Activated CD8-positive, alpha-beta memory T cell treated with anti-CD3 and anti-CD28 coated beads for 36 hours (primary cell): ENCODE data around the gene SAP30BP. TPM values are rescaled to one million over a fixed set of nuclear protein-coding genes. Genes with fewer than 3 reads are reported as not detected.

Experiments used
- CTCF ChIA-PET: fragments of 350-600 bp; sonication (Branson Sonifier 250); formaldehyde crosslinking; loops from one replicate; lab custom pipeline; 2021; ENCODE audit warnings: antibody characterized with exemption; lab: Charles Lee
- POLR2A ChIA-PET: fragments of 350-600 bp; sonication (Branson Sonifier 250); formaldehyde crosslinking; loops from one replicate; lab custom pipeline; 2021; ENCODE audit warnings: antibody characterized with exemption; lab: Charles Lee
- total RNA-seq, 2 experiments: library from RNA; stranded (reverse); gene quantifications; one replicate each; pipeline ENCODE4 v1.2.3, GENCODE V29; 2021

The SAP30BP gene
- total RNA-seq, 2 experiments from 2014 or later: 98.1 to 103 TPM

DNA sequence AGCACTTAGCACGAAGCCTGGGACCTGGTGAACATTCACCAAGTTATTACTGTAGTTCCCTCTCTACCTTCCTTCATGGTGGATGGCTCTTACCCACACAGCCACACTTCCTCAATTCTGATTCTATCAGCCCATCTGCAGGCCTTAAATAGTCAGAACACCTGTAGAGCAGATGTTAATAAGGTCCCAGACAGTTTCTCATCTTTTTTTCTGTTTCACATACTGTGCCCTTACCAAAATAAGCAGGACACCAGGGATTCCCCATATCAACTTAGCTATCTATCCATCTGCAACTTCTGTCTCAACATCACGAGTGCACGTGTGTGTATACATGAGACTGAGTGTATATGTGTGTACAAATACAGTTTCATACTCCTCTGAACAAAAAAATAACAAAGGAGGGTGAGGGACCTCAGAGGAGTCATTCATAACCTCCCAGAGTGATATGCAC is 3.0 kb upstream of the SAP30BP start:
- ChIA-PET CTCF (interaction anchor here (0.9 kb wide), 1 partner anchor 18 kb away, joined by 3 read pairs; a partner anchor contains a TSS), POLR2A (interaction anchor here (0.6 kb wide), 1 partner anchor 986 kb away, joined by 3 read pairs; no protein-coding TSS in a partner anchor)

DNA sequence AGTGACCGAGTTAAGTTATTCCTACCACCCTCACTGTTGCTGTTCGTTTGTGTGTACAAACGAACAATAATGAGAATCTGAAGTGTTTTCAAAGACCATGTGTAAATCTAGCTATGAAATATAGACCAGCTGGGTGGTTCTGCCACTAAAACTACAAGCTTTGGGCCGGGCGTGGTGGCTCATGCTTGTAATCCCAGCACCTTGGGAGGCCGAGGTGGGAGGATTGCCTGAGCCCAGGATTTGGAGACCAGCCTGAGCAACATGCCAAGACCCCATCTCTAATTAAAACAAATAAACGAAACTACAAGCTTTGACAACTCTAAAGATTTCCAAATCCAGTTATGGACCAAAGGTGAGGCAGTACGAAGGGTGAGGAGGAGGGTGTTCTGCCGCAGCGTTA is 1.2 kb upstream of the SAP30BP start:
- CTCF ChIA-PET: interaction anchor here (1.3 to 3.4 kb wide), 5 partner anchors 9 to 88 kb away, joined by 3 to 17 read pairs (median 5); a partner anchor contains a TSS
- POLR2A ChIA-PET: no interaction called here

DNA sequence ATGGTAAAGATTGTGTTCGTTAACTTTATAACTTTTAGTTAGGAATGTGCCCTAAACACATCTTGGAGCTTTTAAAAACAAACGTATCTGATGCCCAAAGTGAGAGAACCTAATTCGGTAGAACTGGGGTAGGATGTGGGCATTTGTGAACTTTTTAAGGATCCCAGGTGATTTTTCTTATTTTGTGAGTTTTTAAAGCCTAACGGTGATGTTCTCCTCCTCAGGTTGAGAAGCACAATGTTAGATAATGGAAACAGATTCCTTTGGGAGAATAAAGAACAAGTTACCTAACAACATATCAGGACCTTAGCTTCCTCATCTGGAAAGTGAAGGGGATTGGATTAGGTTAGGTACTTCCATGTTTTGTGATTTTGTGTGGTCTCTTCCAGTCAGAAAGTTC is 687 bp downstream of the SAP30BP start:
- POLR2A ChIA-PET: interaction anchor here (0.6 kb wide), 1 partner anchor 143 kb away, joined by 4 read pairs; no protein-coding TSS in a partner anchor
- CTCF ChIA-PET: interaction anchor here (1.6 to 3.4 kb wide), 5 partner anchors 21 to 86 kb away, joined by 4 to 17 read pairs (median 8); partner anchors contain the start of gene SMIM5

DNA sequence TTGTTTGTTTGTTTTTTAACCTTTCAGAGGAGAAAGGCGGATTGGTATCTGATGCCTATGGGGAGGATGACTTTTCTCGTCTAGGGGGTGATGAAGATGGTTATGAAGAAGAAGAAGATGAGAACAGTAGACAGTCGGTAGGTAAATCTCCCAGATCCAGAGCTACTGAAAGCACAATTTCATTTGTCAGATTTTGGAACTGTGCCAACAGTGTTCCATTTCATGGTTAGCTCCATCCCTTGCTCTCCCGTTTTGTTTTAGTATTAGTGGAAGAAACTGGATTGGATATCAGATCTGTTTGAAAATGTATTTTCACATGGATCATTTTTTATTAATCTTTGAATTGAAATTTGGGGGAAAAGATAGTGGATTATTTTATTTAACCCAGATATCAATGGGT is 1.4 kb downstream of the SAP30BP start:
- ChIA-PET CTCF (interaction anchor here (1.6 to 3.4 kb wide), 4 partner anchors 35 to 85 kb away, joined by 5 to 17 read pairs (median 8); partner anchors contain the start of gene SMIM5), POLR2A (no interaction called here)

DNA sequence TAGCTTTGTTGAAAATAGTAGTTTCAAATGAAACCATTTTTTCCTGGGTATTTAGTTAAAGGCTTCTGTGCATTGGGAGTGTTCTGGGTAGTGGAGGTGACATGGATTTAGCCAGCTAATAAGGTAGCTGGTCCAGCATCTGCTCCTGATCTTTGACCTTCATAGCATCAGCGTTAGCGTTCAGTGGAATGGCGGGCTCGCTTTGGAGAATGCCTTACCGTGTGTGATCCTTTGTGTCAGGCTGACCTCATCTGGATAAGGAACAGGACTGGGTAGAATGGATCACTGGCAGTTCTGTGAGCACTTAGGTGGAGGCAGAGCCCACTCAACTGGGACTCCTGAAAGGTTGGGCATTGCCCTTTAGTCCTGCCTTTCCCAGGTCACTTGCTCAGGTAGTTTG is 3.7 kb downstream of the SAP30BP start:
- ChIA-PET CTCF (interaction anchor here (2.1 to 2.6 kb wide), 2 partner anchors 77 to 79 kb away, joined by 11 to 13 read pairs; no protein-coding TSS in a partner anchor), POLR2A (no interaction called here)

DNA sequence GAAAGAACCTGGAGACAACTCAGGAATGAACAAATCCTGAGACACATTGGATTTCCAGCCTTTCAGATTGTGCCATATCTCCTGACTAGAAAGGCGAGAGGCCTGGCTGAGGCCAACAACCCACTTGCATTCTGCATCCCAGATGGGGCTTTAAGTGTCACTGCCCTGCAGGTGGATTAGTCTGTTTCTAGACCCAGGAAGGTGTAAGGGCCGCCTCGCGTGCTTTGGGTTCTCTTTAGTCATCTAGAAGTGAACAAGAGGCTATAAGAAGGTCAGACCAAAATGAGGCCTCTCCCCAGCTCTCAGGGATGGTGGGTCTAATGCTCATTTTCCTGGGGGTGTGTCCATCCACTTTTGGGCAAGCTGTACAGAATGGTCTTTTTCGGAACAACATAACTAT is 4.9 kb downstream of the SAP30BP start:
- ChIA-PET POLR2A (no interaction called here), CTCF (interaction anchor here (1.5 to 2.6 kb wide), 3 partner anchors 76 to 81 kb away, joined by 5 to 13 read pairs (median 11); no protein-coding TSS in a partner anchor)

DNA sequence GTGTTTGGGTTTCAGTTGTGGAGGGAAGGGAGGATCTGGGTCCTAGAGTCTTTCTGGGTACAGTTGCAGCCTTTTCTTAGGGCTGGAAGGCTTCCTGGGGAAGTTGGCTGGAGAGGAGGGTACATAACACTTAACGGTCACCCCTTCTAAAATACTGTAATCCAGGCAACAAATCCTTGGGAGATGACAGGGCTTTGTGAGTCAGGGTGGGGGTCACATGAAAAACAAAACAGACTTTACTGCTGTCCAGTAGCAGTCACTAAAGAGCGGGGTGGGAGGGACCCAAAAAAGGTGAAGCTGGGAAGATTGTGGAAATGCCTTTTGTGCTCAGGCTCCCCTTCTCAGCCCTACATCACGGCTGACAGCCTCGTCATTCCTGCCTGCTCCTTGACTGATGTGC is 6.3 kb downstream of the SAP30BP start:
- ChIA-PET CTCF (interaction anchor here (0.6 to 3.5 kb wide), 5 partner anchors 15 to 85 kb away, joined by 3 to 19 read pairs (median 5); no protein-coding TSS in a partner anchor), POLR2A (no interaction called here)

DNA sequence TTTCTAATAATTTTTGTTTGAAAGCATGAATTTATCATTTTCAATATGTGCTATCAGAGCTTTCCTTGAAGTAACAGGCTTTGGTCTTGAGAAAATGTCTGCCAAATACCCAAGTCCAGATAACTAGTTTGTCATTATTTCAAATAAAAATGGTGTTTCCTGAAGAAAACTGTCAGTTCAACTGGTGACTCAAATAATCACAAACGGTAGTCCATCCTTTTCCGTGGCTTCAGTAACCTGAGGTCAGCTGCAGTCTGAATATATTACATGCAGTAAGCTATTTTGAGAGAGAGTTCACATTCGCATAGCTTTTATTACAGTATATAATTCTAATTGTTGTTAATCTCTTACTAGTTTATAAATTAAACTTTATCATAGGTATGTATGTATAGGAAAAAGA is 9.3 kb downstream of the SAP30BP start:
- ChIA-PET POLR2A (no interaction called here), CTCF (no interaction called here)

DNA sequence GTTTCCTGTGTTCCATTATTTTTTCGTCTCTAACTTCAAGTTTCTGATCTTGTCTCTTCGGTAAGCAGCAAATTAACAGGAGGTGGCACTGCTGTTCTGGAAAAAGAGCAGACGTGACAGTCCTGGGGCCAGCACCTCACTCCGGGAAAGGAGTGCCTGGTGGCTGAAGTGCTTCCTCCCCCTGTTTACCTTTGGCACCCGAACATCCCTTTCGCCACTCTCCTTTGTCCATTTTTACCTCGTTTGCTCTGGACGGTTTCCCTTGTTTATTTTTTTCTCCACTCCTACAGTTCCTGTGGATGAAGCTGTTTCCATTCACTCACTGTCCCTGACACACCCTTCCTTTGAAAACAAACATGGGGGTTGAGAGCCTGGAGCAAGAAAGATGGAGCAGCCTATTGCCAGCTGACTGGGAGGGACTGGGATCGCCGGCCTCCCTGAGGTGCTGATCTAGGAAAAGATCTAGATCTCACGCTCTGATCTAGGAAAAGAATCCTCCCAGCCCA is 12.6 kb downstream of the SAP30BP start:
- POLR2A ChIA-PET: no interaction called here
- CTCF ChIA-PET: interaction anchor here (2.1 kb wide), 1 partner anchor 68 kb away, joined by 6 read pairs; no protein-coding TSS in a partner anchor

DNA sequence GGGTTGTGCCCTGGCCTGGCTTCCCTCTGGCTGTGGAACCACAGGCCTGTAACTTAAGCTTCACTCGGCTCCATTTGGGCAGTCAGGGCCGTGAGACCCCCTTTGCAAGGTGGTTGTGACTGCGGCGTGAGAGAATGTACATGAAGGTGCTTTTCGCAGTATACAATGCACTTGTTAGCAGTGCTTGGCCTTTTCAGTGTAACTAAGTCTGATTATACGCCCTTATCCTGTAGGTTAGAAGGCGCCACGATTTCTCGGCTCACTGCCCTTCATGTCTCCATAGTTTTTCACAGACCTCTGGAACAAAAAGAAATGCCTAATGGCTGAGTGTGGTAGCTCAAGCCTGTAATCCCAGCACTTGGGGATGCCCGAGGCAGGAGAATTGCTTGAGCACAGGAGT is 13.3 kb downstream of the SAP30BP start:
- POLR2A ChIA-PET: no interaction called here

DNA sequence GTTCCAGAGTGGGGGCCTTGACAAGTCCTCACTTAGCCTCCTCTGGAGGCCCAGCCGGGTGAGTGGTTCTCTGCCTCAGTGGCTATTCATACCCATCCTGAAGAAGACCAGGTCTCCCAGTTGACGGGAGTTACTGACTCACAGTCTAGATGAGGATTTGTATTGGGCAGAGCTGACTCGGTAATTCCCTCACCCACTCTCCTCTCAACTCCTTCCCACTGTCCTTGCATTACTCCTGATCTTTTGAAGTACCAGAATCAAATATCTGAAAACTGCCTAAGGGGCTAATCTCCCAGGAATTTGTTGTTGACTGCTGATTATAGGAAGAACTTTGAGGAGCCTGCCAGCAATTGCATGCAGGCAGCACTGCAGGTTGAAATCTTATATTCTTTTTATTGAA is 14.2 kb downstream of the SAP30BP start:
- ChIA-PET CTCF (interaction anchor here (1.3 to 2.1 kb wide), 2 partner anchors 66 to 70 kb away, joined by 3 to 6 read pairs; no protein-coding TSS in a partner anchor), POLR2A (no interaction called here)

More for the DNA sequence above, 13.3 kb downstream of the SAP30BP start:
- CTCF ChIA-PET: interaction anchor here (2.1 kb wide), 1 partner anchor 67 kb away, joined by 6 read pairs; no protein-coding TSS in a partner anchor

DNA sequence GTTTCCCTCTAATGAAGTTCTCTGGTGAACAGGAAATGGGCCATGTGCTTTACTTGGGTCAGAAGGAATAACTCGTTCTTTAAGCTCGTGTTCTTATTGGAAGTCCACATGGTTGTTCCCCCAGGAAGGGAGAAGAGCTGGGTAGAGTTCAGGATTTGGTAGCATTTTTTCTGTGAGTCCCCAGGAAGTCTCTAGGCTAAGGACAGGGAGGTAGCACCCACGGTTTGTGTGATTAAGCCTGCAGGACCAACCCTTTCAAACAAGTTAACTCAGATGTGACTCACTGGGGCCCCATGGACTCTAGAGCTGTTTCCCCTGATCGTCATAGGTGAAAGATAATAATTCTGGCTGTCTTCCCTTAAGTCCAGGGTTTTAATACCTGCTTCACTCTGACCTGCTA is 16.4 kb downstream of the SAP30BP start:
- ChIA-PET POLR2A (no interaction called here), CTCF (interaction anchor here (0.8 to 2.4 kb wide), 4 partner anchors 8 to 293 kb away, joined by 3 to 15 read pairs (median 5); no protein-coding TSS in a partner anchor)

DNA sequence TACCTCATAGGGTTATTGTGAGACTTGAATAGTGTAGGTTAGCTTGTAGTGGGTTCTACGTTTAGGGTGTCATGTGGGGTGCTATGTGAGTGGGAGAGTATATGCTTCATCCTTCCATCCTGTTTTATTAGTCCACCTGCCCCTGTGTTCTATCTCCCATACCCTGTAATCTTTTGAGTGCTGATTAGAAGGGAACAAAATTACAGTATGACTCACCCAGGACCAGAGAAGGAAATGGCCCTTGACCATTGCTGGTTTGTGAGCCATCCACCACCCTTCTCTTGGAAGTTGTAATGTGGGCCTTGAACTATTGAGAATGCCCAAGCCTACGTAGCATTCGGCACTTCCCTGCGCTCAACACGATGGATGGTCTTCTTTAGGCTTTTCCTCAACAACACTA is 17.1 kb downstream of the SAP30BP start:
- ChIA-PET POLR2A (no interaction called here), CTCF (interaction anchor here (2.0 to 2.4 kb wide), 2 partner anchors 9 to 64 kb away, joined by 5 to 15 read pairs; no protein-coding TSS in a partner anchor)

DNA sequence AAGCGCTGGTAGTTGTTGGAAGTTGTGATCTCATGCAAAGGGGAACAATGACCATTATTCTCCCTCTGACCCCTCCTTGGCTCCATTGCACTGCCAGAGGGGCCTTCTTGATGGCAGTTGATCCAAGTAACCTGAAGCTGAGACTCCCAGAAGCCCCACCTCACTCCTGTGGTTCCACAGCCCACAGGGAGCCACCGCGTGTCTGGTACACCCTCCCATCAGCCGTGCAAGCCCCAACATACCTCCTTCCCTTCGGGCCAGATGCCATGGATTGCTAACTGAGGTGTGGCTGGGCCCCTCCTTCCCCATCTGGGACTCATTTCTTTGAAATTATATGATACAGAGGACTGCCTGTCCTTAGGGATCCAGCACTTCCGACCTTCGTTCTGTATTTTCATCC is 17.8 kb downstream of the SAP30BP start:
- POLR2A ChIA-PET: no interaction called here
- CTCF ChIA-PET: interaction anchor here (2.4 kb wide), 1 partner anchor 64 kb away, joined by 15 read pairs; no protein-coding TSS in a partner anchor

DNA sequence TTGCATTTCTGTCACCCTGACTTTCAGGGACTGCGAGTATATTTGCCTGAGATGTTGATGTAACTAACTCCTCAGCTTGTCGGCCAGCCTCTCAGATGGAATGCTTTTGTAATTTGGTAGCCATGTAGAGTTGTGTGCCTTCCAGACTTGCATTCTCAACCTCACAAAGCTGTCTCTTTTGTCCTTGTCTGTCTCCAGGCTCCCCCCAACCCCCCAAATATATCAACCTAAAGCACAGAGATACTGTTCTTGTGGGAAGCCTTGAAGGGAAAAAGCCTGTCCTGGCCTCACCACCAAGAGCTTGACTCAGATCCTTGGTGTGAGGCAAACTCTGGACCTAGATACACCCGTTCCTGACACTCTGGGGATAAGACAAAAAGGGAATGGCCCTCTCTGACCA is 18.4 kb downstream of the SAP30BP start:
- POLR2A ChIA-PET: interaction anchor here (0.5 kb wide), 1 partner anchor 157 kb away, joined by 3 read pairs; no protein-coding TSS in a partner anchor
- CTCF ChIA-PET: interaction anchor here (1.4 kb wide), 1 partner anchor 64 kb away, joined by 3 read pairs; no protein-coding TSS in a partner anchor

DNA sequence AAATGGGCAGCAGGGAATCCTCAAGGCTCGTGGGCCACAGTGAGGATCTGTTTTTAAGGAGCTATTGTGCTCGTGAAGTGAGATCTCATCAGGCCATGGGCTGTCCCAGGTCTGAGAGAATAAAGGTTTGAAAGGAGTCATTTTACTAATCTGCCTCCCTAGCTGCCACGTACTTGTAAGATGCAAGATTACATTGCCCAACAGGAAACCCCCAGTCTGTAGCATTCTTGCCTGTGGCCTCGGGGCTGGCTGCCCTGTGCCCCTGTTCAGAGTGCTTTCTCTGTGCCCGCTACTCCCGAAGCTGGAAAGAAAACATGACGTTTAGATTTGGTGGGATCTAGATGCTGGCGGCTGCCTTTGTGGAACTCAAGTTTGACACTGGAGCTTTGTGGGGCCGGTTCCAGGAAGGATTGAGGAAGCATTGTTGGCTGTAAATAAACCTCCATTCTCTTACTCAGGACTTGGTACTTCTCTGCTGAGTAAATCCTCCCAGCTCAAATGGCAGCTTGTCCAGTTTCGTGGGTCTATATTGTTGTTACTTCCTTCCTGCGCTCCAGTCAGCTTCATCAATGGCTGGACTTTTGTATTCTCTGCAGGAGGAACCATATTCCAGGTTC is 21.2 kb downstream of the SAP30BP start:
- ChIA-PET POLR2A (interaction anchor here (0.5 to 0.7 kb wide), 2 partner anchors 48 to 208 kb away, joined by 3 read pairs; partner anchors contain the start of gene TRIM65), CTCF (interaction anchor here (0.7 to 1.3 kb wide), 2 partner anchors 32 to 60 kb away, joined by 3 to 4 read pairs; no protein-coding TSS in a partner anchor)

DNA sequence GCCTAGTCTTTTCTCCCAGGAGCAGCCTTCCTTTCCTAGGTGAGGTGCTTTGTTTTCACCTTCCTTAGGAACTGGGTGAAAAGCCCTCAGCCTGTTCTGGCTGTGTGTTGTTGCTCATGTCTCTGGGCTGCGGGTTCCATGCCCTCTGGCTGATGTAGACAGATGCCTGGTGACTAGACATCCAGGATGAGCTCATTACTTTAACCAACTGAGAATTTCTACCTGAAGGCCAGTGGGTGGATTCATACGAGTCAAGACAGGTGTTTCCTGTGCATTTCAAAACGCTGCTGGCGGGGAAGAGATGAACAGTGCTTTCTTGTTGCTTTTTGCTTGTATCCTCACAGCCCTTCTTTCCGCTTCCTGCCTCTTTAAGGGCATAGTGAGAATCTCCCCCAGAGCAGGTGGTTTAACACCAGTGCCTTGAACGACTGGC is 22.3 kb downstream of the SAP30BP start:
- POLR2A ChIA-PET: no interaction called here
- CTCF ChIA-PET: interaction anchor here (0.6 kb wide), 1 partner anchor 341 kb away, joined by 6 read pairs; no protein-coding TSS in a partner anchor

DNA sequence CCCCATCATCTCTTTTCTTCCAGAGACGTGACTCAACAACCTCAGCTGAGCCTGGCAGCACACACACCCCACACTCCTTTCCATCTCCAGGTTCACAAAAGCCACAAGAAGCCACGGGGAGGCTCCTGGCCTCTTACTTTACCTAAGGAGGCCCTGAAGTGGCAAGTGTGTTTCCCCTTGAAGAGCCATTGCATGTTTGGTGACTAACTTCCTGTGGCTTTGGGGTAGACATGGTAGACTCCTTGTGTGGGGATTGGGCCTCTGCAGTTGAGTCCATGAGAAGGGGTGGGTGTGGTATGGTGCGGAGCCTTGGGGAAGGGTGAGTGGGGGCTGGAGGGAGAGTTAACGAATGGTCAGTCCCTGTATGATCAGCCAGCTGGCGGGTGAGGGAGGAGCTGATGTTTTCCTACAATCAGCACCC is 24.2 kb downstream of the SAP30BP start:
- CTCF ChIA-PET: interaction anchor here (0.9 to 1.4 kb wide), 2 partner anchors 29 to 62 kb away, joined by 4 read pairs; no protein-coding TSS in a partner anchor

More for the DNA sequence above, 24.2 kb downstream of the SAP30BP start:
- POLR2A ChIA-PET: no interaction called here
